Measurements from ENCODE around the gene TBC1D9.
A peak's percentile ranks its signal among the peaks of the same experiment; 100 is the strongest.

The TBC1D9 gene

GRCh38 chr4:140719022-140719421 is 37.2 kb downstream of the TBC1D9 start (continued):
- peak; percentile 46 for TF ChIP-seq ZNF426 (tag by site-specific recombination; IDR thresholded peaks at IDR 0.05)
- no peak for TF ChIP-seq ZNF664 (tag by site-specific recombination; IDR thresholded peaks at IDR 0.05)
- TF ChIP-seq PATZ1 (tag by site-specific recombination; IDR thresholded peaks at IDR 0.05) = no peak
- peak; percentile 54; the same call in 1 of the 2 replicates for TF ChIP-seq ZNF518A (tag by site-specific recombination; conservative IDR thresholded peaks at IDR 0.05; ENCODE audit: low read depth)
- no peak for TF ChIP-seq ZNF354C (tag by site-specific recombination; IDR thresholded peaks at IDR 0.05; ENCODE audit: borderline replicate concordance, low read depth)
- no peak for TF ChIP-seq ZNF138 (tag by site-specific recombination; IDR thresholded peaks at IDR 0.05; ENCODE audit: borderline replicate concordance)
- no peak for TF ChIP-seq ZNF366 (tag by site-specific recombination; conservative IDR thresholded peaks at IDR 0.05)
- no peak for TF ChIP-seq INSM2 (tag by site-specific recombination; IDR thresholded peaks at IDR 0.05)
- no peak for TF ChIP-seq BCL11A (tag by site-specific recombination; IDR thresholded peaks at IDR 0.05; ENCODE audit: low read depth)
- TF ChIP-seq ZSCAN18 (tag by site-specific recombination; IDR thresholded peaks at IDR 0.05) = no peak
- TF ChIP-seq YY1 (tag by site-specific recombination; IDR thresholded peaks at IDR 0.05) = no peak
- TF ChIP-seq ELK4 (IDR thresholded peaks at IDR 0.05; ENCODE audit: borderline replicate concordance, low read depth, low read length) = no peak
- no peak for TF ChIP-seq ZNF239 (tag by site-specific recombination; IDR thresholded peaks at IDR 0.05)
- peak; percentile 14; the same call in 1 of the 2 replicates for TF ChIP-seq ZBTB8A (tag by site-specific recombination; IDR thresholded peaks at IDR 0.05)
- no peak for TF ChIP-seq PRDM4 (tag by site-specific recombination; IDR thresholded peaks at IDR 0.05)
- TF ChIP-seq ZNF658 (tag by site-specific recombination; IDR thresholded peaks at IDR 0.05) = no peak
- TF ChIP-seq ZNF148 (tag by site-specific recombination; IDR thresholded peaks at IDR 0.05; ENCODE audit: borderline replicate concordance) = no peak
- no peak for TF ChIP-seq HOXA7 (CRISPR knock-in tag; IDR thresholded peaks at IDR 0.05; ENCODE audit: borderline replicate concordance)
- no peak for TF ChIP-seq ZNF23 (tag by site-specific recombination; IDR thresholded peaks at IDR 0.05; ENCODE audit: borderline replicate concordance)

All from HEK293 (cell line).